GM19099 (cell line): ENCODE data around the gene LRRIQ1.

ENCODE experiments used
- POLR2A ChIP-seq: IDR thresholded peaks from 3 replicates; pipeline ENCODE4 v1.6.1; 2011; ENCODE audit warnings: low read depth; ENCODE audit not compliant: insufficient read length; ENCODE audit errors: extremely low read depth

The LRRIQ1 gene, protein sequence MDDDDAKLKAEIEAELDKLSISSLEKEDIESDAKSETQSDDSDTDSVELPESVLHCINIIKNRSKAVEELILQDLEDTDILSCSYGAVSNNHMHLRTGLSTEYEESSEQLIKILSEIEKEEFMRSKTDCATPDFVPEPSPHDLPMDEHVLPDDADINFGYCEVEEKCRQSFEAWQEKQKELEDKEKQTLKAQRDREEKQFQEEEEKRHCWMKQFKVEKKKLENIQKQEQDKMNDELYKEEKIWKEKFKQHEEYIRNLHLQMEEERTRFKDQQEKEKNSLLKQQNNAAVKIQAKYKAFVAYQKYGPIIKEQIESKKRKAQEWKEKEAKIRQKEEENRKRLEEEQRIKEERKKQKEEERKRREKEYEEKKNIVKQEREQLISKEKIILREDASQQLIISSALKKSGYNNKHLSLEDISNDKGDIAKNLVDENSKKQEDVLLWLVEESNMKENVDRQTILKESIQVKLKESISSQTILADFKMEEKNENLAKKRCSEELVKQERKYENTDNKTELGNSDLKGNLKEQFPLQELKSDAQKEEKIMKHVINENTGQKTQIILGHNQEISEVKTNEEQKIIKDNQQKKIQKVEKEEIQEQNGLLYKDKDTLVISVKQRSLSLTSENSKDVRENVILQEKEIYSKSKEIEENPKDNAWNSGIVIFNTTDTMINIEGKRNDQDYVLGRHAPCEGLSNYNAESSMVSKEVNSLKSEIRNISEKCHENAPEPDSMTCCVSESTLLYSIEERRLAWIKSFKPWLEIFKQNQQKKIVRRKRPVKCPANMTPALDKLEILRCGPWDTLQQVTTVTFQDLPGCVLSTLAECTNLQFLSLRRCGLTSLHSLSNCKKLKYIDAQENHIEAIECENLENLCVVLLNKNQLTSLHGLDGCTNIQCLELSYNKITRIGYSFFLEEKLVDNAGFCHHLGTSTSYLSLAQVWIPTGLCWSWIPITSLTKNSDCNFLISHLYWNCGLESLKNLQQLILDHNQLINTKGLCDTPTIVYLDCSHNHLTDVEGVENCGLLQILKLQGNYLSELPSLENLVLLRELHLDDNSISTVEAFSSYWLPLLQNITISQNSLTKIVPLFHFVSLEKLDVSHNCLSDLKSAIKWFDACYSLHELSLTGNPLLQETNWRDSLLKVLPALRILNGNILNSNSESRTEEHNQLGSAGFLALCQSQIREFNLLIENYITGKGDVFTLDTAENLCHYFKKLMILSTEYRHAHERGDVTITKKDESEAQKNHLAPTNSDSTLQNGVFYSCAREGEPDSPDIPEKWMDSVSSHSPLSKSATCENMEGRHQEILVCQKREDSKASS (N-terminal part only)

DNA sequence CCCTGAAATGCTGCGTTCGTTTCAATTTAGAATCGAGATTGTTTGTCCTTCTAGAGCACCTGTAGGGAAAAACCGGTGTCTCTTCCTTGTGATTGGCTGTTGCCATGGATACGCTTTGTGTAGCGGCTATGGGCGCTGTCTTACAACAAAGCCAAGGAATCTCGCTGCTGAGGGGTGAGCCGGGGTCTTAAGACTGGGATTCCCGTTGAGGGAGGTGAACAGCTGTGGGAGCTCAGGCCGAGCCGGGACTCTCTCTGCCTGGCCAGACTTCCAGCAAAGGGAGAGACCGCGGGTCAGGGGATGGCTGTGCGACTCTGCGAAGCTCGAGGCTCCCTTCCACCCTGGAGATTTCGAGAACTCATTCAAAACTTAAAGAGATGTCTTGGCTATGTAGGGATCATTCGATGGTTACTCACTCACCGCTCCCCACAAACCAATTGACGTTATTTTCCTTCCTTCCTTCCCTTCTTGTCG lies at the start of gene LRRIQ1, which contains the start of gene TSPAN19:
Gene LRRIQ1, plus strand, starts transcription at position 118 of the 474 bp plus-strand sequence. CDS start 1,826 bp downstream, outside the sequence.
Gene TSPAN19, minus strand, starts transcription at position 44 of the 474 bp plus-strand sequence. CDS start 6,331 bp downstream, outside the sequence.
- TF ChIP-seq POLR2A, result no peak

DNA sequence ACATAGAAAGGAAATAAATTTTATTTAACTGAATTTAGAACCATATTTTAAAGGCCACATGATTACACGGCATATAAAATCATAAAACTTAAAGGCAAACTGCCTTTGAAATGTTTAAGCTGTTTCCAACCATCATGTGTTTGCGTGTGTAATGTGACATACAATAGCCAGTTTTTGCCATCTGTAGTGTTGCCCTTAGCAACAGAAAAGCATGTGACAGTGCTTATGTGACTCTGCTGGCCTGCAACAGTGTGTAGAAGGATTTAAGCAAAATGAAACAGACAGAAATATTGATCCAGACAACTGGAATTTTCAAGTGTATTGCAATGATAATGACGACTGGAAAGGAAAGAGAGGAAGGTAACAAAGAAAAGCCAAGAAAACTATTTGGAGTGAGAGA lies 49.6 kb upstream of the LRRIQ1 start:
- TF ChIP-seq POLR2A, result no peak

DNA sequence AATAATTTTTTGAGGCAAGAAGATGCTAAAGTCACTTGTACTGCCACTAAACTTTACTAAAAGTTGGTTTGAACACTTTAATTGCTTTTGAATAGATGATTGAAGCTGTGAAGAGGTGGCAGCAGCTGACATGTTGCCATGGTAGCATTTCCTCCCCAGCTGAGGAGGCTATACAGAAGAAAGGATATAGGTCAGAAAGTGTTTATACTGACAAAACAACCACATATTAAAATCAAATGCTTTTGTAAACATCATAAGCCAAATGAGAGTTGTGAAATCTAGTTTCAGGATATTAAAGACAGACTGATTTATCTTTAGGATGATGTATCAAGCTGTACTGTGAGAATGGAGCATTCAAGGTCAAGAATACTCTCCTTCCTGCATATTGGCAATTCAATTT lies 41.7 kb upstream of the LRRIQ1 start:
- no peak for TF ChIP-seq POLR2A

DNA sequence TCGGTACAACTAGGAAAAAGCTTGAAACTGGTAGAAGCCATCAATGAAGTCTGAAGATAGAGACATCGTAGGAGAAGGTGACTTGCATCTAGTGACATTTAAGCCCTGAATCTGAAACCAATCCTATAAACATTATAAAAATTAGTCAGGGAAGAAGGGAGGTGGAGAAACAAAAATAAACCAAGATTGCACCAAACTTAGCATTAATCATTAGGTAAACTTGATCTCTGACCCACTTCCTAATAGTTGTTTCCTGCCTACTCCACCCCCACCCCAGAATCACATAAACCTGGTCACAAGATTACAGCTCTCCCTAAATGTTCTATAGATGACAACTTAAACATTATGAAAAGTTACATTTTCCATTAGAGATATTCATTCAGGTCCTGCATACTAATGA lies 40.5 kb upstream of the LRRIQ1 start:
- TF ChIP-seq POLR2A, result no peak

DNA sequence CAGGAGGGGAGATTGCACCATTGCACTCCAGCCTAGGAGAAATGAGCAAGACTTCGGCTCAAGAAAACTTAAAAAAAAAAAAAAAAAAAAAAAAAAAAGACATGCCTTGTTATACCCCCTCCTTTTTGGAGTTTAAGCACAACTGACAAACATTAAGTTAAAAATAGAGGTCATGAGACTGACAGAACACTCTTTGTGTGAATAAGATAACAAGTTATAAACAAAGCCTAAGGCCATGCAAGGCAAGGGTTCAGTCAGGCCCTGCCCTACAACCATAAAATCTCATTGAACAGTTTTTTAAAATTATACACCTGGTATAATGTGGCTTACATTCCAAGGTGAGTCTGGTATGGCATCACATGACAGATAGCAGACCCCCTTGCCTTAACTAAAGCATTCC lies 39.4 kb upstream of the LRRIQ1 start:
- TF ChIP-seq POLR2A, result no peak

DNA sequence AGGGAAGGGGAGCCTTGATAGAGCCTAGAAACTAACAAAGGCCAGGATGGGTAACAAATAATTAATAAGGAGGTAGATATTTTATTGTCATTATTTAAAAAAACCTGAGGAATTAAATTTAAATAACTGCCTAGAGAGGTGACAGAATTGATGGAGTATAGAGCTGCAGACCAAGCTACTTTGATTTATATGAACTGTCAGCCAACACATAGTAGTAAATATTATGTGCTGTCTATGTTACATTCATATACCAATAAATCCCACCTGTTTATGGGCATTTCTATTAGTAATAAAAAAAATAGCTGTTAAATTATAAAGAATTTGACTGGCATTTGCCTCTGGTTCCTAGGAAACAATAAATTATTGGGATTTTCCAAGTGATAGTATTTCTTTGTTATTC lies 37.8 kb upstream of the LRRIQ1 start:
- no peak for TF ChIP-seq POLR2A

DNA sequence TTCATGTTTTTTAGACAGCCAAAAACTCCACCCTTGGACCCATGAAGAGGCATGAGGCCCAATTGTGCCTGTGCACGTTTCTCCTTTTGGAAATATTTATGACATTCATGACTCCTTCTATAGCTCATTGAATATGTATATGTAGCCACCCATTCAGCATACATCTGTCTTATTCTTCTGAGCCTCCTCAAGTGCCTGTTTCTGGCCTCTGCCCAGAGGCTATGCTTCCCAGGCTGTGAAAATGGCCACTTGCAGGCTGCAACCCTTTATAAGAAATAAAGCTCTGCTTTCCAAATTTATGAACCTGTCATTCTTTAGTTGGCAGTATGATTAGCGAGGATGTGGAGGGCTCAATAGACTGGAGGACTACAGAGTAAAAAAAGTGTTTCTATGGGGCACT lies 35.4 kb upstream of the LRRIQ1 start:
- no peak for TF ChIP-seq POLR2A

DNA sequence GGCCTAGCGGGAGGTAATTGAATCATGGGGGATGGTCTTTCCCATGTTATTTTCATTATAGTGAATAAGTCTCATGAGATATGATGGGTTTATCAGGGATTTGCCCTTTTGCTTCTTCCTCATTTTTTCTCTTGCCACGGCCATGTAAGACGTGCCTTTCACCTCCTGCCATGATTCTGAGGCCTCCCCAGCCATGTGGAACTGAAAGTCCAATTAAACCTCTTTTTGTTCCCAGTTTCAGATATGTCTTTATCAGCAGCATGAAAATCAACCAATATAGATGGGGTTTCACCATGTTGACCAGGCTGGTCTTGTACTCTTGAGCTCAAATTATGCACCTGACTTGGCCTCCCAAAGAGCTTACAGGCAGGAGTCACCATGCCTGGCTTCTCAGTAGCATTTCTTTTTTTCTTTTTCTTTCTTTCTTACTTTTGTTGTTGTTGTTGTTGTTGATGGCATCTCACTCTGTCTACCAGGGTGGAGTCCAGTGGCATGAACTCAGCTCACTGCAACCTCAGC lies 33.3 kb upstream of the LRRIQ1 start:
- no peak for TF ChIP-seq POLR2A

DNA sequence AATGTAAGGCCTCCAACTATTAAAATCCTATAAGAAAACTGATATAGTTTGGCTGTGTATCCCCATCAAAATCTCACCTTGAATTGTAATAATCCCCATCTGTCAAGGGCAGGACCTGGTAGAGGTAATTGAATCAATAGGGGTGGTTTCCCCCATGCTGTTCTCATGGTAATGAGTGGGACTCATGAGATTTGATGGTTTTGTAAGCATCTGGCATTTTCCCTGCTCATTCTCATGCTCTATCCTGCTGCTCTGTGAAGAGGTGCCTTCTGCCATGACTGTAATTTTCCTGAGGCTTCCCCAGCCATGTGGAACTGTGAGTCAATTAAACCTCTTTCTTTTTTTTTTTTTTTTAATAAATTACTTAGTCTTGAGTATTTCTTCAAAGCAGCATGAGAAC lies 31.9 kb upstream of the LRRIQ1 start:
- TF ChIP-seq POLR2A, result no peak

DNA sequence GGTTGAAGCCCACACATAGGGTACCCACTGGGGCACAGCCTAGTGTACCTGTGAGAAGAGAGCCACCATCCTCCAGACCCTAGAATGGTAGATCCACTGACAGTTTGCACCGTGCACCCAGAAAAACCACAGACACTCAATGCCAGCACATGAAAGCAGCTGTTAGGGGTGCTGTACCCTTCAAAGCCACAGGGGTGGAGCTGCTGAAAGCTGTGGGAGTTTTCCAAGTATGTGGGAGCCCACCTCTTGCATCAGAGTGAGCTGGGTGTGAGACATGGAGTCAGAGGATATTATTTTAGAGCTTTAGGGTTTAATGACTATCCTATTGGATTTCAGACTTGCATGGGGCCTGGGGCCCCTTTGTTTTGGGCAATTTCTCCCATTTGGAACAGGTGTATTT lies 30.5 kb upstream of the LRRIQ1 start:
- no peak for TF ChIP-seq POLR2A

DNA sequence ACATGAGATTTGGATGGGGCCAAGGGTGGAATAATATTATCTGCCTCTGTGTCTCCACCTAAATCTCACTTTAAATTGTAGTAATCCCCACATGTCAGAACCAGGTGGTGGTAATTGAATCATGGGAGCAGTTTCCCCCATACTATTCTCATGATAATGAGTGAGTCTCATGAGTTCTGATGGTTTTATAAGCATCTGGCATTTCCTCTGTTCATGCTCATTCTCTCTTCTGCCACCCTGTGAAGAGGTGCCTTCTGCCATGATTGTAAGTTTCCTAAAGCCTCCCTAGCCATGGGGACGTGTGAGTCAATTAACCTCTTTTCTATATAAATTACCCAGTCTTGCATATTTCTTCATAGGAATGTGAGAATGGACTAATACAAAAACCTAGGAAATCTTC lies 29.9 kb upstream of the LRRIQ1 start:
- TF ChIP-seq POLR2A, result no peak

DNA sequence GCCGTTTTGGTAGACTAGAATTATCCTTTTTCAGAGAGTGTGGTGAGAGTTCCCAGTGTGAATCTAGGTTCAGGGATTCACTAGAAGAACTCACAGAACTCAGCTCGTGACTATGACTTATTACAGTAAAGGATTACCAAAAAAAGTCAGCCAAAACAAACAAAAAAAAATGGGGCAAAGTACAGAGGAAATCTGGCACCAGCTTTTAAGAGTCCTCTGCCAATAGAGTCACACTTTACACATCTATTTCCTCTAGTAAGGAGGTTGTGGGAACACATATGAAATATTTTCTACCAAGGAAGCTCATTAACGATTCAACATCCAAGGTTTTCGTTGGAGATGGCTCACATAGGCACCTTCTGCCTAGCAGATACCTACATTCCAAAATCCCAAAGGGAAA lies 28.3 kb upstream of the LRRIQ1 start:
- TF ChIP-seq POLR2A, result no peak

DNA sequence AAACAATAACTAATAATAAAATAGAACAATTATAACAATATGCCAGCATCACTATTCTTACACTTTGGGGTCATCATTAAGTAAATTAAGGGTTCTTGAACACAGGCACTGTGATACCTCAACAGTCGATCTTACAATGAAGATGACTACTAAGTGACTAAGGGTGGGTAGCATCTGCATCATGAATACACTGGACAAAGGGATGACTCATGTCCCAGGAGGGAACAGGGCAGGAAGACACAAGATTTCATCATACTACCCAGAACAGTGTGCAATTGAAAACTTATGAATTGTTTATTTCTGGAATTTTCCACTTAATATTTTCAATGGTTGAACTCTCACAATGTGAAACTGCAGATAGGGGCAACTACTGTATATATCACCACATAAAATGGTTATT lies 19.7 kb upstream of the LRRIQ1 start:
- TF ChIP-seq POLR2A, result no peak

DNA sequence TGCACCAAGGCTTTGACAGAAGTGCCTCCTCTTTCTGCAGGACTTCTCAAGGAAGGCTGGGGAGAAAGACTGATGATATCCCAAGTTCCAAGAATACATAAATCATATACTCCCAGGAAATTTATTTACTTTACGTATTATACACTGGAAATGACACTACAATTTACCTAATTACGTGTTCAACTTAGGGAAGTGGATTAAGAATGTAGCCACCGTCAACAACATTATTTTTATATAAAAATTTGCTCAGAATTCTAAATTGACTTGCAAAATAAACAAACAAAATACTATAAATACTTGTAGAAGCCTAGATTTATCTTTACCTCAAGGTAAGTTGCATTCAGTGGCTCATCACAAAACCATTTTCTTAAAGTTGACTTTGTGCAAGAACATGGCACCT lies 19.0 kb upstream of the LRRIQ1 start:
- no peak for TF ChIP-seq POLR2A
